IMR-90 (cell line): ENCODE data around the gene AKAP12.

Experiments used
- CEBPB ChIP-seq: IDR thresholded peaks from 2 replicates; pipeline ENCODE4 v1.6.1; 2012; ENCODE audit warnings: low read depth, low read length, improper control_type of control experiment
- CHD1 ChIP-seq: IDR thresholded peaks from 2 replicates; pipeline ENCODE4 v1.6.1; 2012; ENCODE audit warnings: low read depth, low read length, improper control_type of control experiment
- CTCF ChIP-seq: conservative IDR thresholded peaks from 2 replicates; pipeline ENCODE4 v1.5.1; 2012; ENCODE audit warnings: mild to moderate bottlenecking, low read depth, low read length, improper control_type of control experiment
- ELK1 ChIP-seq: fragments of 150-350 bp; IDR thresholded peaks from 2 replicates; pipeline ENCODE4 v1.6.1; 2016; ENCODE audit warnings: low read depth, mild to moderate bottlenecking, low read length, moderate library complexity, borderline replicate concordance
- FOS ChIP-seq: fragments of 150-350 bp; IDR thresholded peaks from 2 replicates; pipeline ENCODE4 v1.6.1; 2016; ENCODE audit warnings: low read depth, low read length
- MAFK ChIP-seq: IDR thresholded peaks from 2 replicates; pipeline ENCODE4 v1.6.1; 2012; ENCODE audit warnings: low read depth, low read length, improper control_type of control experiment
- MAZ ChIP-seq: IDR thresholded peaks from 2 replicates; pipeline ENCODE4 v1.6.1; 2012; ENCODE audit warnings: low read depth, mild to moderate bottlenecking, low read length, improper control_type of control experiment, moderate library complexity, borderline replicate concordance
- NFE2L2 ChIP-seq: fragments of 150-350 bp; IDR thresholded peaks from 2 replicates; pipeline ENCODE4 v1.6.1; 2016; ENCODE audit warnings: low read depth, mild to moderate bottlenecking, low read length
- POLR2A ChIP-seq: IDR thresholded peaks from 2 replicates; pipeline ENCODE4 v1.6.1; 2012; ENCODE audit warnings: mild to moderate bottlenecking, low read depth, low read length
- RAD21 ChIP-seq: IDR thresholded peaks from 2 replicates; pipeline ENCODE4 v1.6.1; 2012; ENCODE audit warnings: low read length, improper control_type of control experiment

GRCh38 chr6:151377095-151377494, 137.3 kb downstream of the AKAP12 start:
- TF ChIP-seq NFE2L2, result no peak
- no peak for TF ChIP-seq ELK1
- TF ChIP-seq POLR2A, result no peak
- TF ChIP-seq CTCF, result no peak
- TF ChIP-seq FOS, result no peak
- TF ChIP-seq MAZ, result no peak
- TF ChIP-seq RAD21, result no peak
- TF ChIP-seq CEBPB, result no peak
- no peak for TF ChIP-seq MAFK
- TF ChIP-seq CHD1, result no peak
